ENCODE measurements around the gene CCDC146.

GRCh38 chr7:77327932-77328628 is 205.7 kb downstream of the CCDC146 start:
- no peak for TF ChIP-seq EP300 (IDR thresholded peaks at IDR 0.05)
- TF ChIP-seq, protein P1, sequence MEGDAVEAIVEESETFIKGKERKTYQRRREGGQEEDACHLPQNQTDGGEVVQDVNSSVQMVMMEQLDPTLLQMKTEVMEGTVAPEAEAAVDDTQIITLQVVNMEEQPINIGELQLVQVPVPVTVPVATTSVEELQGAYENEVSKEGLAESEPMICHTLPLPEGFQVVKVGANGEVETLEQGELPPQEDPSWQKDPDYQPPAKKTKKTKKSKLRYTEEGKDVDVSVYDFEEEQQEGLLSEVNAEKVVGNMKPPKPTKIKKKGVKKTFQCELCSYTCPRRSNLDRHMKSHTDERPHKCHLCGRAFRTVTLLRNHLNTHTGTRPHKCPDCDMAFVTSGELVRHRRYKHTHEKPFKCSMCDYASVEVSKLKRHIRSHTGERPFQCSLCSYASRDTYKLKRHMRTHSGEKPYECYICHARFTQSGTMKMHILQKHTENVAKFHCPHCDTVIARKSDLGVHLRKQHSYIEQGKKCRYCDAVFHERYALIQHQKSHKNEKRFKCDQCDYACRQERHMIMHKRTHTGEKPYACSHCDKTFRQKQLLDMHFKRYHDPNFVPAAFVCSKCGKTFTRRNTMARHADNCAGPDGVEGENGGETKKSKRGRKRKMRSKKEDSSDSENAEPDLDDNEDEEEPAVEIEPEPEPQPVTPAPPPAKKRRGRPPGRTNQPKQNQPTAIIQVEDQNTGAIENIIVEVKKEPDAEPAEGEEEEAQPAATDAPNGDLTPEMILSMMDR (IDR thresholded peaks at IDR 0.05), result no peak
- TF ChIP-seq POLR2AphosphoS5 (IDR thresholded peaks at IDR 0.05), result no peak

All from suprapubic skin (tissue), 4 donors.